Thoracic aorta (tissue), 2 donors: Measurements from ENCODE around the gene GPR153. TPM values are rescaled to one million over a fixed set of nuclear protein-coding genes. Genes with fewer than 3 reads are reported as not detected.

Experiments used
- ATAC-seq: fragments of 150-250 bp; one replicate; pipeline ENCODE4 v1.8.0; 2017; ENCODE audit warnings: low read depth; ENCODE audit not compliant: insufficient number of reproducible peaks, low FRiP score
- DNase-seq: peaks from one replicate; pipeline ENCODE4 v3.0.0-alpha.2; 2020; ENCODE audit warnings: low spot score
- H3K27ac ChIP-seq, 2 donors: fragments of 200-600 bp; sonication (generic); 1 replicate in 1 of 2; 2 replicates in 1 of 2; pipeline ENCODE4 v1.5.1; 2016; ENCODE audit warnings: mild to moderate bottlenecking in 2 of 2, moderate library complexity in 2 of 2
- H3K27me3 ChIP-seq: fragments of 200-600 bp; sonication (generic); replicated peaks from 2 replicates; pipeline ENCODE4 v1.6.0; 2016; ENCODE audit warnings: mild to moderate bottlenecking; ENCODE audit not compliant: insufficient read depth
- H3K36me3 ChIP-seq: fragments of 200-600 bp; sonication (generic); one replicate; pipeline ENCODE4 v1.5.1; 2016
- H3K4me1 ChIP-seq, 2 donors: fragments of 200-600 bp; sonication (generic); 1 replicate in 1 of 2; 2 replicates in 1 of 2; pipeline versions ENCODE4 v1.5.1 to v1.6.0; 2016; ENCODE audit warnings: low read depth in 2 of 2, mild to moderate bottlenecking in 1 of 2; ENCODE audit not compliant: control insufficient read depth in 1 of 2
- H3K4me3 ChIP-seq: fragments of 200-600 bp; sonication (generic); 2 replicates; pipeline ENCODE4 v1.5.1; 2016; ENCODE audit warnings: mild to moderate bottlenecking
- H3K9me3 ChIP-seq: fragments of 200-600 bp; sonication (generic); 2 replicates; pipeline ENCODE4 v1.5.1; 2016
- CTCF ChIP-seq: fragments of 200-600 bp; sonication (generic); IDR thresholded peaks from one replicate; pipeline ENCODE4 v1.5.1; 2019; ENCODE audit warnings: antibody characterized with exemption
- total RNA-seq, 2 donors: library from RNA; depleted of rRNA; stranded (reverse); fragments of >200 nt; gene quantifications; one replicate each; pipeline versions ENCODE4 v1.1.0 to v1.2.3, GENCODE V29; 2016

The GPR153 gene
- total RNA-seq, 2 donors from 2014 or later = 4.6 to 4.7 TPM

- Histone ChIP-seq H3K4me3 (no peak overlapping the region), H3K4me1 (peaks cover 0 to 23% of the 10 kb centered on the region in 2 donors), H3K9me3 (no peaks in the 10 kb centered on the region), H3K36me3 (no peaks in the 10 kb centered on the region), H3K27ac (no peak overlapping the region), H3K27me3 (peaks cover 4% of the 10 kb centered on the region)
- TF ChIP-seq CTCF = no peak
- ATAC-seq (no peak), DNase-seq (no peak)
Observed at GRCh38 chr1:6263716-6264115, 2.8 kb upstream of the GPR153 start.

- ATAC-seq (no peak), DNase-seq (no peak)
- Histone ChIP-seq H3K36me3 (no peaks in the 10 kb centered on the region), H3K4me3 (no peak overlapping the region), H3K27me3 (peaks cover 4% of the 10 kb centered on the region), H3K9me3 (no peaks in the 10 kb centered on the region), H3K27ac (no peak overlapping the region), H3K4me1 (peaks cover 0 to 23% of the 10 kb centered on the region in 2 donors)
- no peak for TF ChIP-seq CTCF
Observed at GRCh38 chr1:6262555-6263420, 1.9 kb upstream of the GPR153 start.

GRCh38 chr1:6261615-6261995 lies 707 bp upstream of the GPR153 start:
- H3K27me3 ChIP-seq = peaks cover 4% of the 10 kb centered on the region
- DNase-seq (no peak), ATAC-seq (no peak)
- H3K27ac ChIP-seq = no peak overlapping the region
- peaks cover 0 to 23% of the 10 kb centered on the region in 2 donors for H3K4me1 ChIP-seq
- no peaks in the 10 kb centered on the region for H3K9me3 ChIP-seq
- no peak for TF ChIP-seq CTCF
- peak overlapping the region; percentile 71 for H3K4me3 ChIP-seq
- H3K36me3 ChIP-seq = no peaks in the 10 kb centered on the region

- Histone ChIP-seq H3K36me3 (no peaks in the 10 kb centered on the region), H3K4me1 (peaks cover 0 to 23% of the 10 kb centered on the region in 2 donors), H3K9me3 (no peaks in the 10 kb centered on the region), H3K27me3 (peaks cover 4% of the 10 kb centered on the region), H3K4me3 (peak overlapping the region; percentile 74), H3K27ac (no peak overlapping the region)
- DNase-seq = no peak
- TF ChIP-seq CTCF = no peak
- no peak for ATAC-seq
Observed at GRCh38 chr1:6260433-6260934, 414 bp downstream of the GPR153 start.

- ATAC-seq (no peak), DNase-seq (peak; percentile 25)
- Histone ChIP-seq H3K4me3 (peak overlapping the region; percentile 74), H3K27me3 (peaks cover 4% of the 10 kb centered on the region), H3K4me1 (peaks cover 0 to 23% of the 10 kb centered on the region in 2 donors), H3K36me3 (no peaks in the 10 kb centered on the region), H3K9me3 (no peaks in the 10 kb centered on the region), H3K27ac (no peak overlapping the region)
- no peak for TF ChIP-seq CTCF
Observed at GRCh38 chr1:6259491-6260362, 1.2 kb downstream of the GPR153 start.
